ENCODE results near the gene DCC.

DCC gene

DNA sequence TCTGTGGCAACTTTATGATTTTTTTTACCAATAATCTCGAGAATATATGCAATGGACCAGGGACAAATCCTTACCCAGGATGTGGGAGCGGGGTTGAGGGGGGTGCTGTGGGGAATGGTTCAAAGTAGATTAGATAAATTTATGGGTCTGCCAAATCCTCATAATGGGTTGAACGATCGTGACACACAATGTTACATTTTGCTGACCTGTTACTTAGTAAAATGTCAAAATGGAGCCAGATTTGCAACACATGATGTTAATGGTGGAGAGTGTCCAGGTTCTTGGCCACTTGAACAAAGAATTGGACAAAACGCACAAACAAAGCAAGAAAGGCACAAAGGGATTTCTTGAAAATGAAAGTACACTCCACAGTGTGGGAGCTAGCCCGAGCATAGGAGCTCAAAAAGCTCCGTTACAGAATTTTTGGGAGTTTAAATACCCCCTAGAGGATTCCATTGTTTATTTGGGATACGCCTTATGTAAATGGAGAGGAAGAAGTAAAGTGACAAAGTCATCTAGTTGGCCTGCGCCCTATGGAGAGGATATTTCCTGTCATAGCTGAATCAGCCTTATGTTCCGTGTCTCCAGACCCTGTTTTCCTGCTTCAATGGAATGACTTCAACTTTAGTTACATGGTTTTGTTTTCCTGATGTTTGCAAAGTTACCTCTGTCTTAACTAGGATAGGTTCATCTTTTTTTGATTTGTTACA, 776.0 kb downstream of the DCC start:
- no peak for DNase-seq

DNA sequence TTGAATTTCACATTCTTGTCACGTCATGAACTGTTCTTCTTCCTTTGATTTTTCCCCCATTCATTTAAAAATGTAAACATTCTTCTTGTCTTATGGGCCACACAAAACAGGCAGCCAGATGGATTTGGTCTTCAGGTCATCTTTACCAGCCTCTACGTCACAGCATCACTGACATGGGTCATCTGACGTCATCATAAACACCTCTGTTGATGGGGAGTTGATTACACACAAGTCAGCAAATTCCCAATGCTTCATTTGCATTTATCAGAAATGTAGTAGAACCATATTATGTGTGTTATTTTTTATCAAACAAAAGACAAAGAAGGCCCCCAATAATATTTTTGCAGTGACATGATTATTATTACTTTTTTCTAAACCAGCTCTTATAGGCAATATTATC, 777.9 kb downstream of the DCC start:
- DNase-seq, result no peak

DNA sequence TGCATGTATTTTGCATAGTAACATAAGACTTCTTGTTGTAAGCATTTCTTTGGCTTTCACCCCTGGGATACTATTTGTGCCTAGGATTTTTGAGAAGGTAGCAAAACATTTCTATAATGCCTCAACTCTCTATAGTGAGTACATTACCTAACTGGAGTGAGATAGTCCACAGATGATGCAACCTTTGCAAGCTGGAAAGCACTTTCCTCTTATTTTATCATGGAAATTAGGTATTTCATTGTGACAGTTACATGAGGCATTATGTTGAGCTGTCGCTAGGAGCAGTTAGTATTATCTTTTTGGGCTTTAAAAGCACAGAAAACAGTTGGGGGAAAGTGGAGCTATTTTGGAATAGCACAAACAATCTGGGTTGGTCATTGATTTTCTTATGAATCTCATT, 786.2 kb downstream of the DCC start:
- DNase-seq, result no peak

DNA sequence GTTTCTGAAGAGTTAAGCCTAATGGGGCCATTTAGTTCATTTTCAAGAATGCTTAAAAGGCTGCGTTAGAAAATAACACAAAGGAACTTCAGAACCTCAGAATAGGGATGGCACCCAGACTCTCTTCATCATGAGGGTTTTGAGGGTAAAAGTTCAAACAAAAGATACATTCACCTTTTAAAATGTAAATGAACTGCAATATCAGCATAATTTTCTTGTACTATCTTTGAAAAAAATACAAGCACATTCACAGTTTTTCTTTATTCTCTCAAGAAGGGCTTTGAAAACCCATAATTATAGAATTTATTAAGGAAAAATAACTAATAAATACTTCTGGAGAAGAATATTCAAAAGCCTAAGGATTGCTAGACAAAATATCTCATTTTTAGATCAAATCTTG, 791.0 kb downstream of the DCC start:
- DNase-seq, result no peak

DNA sequence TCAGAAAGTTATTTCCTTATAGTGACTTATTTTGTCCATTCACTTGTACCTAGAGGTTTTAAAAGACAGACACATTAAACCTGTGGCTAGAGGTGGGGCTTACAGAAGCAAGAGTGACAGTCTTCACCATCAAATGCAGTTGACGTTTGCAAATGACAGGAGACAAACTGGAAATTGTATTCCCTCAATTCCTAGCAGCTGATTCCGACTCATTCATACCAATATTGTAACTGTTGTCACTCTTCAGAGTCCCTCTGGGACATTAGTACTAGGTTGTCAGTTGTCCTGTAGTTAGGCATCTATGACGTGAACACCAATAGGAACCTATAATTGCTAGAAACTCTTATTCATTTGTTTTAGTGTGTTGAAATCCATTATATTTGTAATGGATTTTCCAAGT, 794.7 kb downstream of the DCC start:
- no peak for DNase-seq

DNA sequence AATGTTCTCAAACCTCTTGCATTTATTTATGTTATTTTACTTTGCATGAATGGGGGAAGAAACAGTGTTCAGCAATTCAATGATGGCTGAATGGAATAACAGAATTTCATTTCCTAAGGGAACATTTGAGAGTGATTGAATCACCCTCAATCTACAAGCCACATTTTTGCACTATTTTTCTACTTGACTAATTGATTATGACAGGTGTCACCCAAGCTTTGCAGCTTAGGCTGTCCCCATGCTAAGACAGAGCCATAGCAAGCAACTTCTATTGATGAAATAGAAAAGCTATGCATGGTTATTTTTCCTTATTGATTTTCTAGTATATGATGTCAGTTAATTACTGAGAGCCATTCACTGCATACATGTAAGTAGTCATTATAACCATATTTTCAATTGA, 795.7 kb downstream of the DCC start:
- DNase-seq, result no peak

DNA sequence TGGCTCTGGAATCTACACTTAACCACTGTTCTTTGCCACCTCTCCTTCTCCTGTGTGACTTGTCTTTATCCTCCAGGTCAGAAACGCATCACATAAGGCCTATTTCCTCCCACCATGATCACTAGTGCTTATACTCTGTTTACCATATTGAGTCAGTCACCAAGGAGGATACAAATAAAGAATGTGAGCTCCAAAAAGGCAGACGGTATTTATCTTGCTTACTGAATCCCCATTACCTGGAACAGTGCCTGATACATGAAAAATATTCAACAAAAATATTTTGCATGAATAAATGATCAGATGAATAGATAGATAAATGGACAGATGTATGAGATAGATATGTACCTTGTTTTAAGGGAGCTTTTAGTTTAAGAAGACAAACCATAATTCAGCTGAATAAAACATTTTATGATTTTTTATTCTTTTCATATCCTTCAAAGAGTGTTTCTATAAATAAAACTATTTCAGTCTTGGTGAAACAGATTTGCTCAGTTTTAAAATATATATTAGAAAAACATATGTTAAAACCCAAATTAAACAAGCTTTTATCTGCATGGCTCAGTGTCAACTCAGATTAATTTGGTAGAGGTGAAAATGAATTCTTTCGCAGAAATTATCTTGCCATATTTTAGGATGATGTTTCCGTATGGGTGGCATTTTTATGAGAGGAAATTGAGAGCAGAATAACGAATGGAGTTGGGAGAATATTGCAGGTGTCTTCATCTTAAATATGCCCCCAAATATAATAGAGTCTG, 799.9 kb downstream of the DCC start:
- DNase-seq, result no peak

DNA sequence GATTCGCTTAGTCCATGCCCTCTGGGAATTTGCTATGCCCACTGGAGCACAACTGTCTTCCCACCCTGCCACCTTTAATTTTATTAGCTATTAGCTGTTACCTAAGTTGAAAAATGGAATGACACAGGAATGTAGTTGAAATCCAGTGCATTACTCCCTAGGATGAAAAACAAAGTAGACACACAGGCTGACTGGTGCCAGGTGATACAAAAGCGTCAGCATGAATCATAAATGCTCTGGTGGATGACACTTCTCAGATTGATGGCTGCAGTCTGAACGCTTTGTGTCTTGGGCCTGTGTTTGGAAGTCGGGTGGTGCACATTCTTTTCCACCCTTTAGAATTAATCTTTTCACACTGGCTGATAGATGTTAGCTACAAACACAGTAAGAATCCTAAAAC, 802.0 kb downstream of the DCC start:
- no peak for DNase-seq

DNA sequence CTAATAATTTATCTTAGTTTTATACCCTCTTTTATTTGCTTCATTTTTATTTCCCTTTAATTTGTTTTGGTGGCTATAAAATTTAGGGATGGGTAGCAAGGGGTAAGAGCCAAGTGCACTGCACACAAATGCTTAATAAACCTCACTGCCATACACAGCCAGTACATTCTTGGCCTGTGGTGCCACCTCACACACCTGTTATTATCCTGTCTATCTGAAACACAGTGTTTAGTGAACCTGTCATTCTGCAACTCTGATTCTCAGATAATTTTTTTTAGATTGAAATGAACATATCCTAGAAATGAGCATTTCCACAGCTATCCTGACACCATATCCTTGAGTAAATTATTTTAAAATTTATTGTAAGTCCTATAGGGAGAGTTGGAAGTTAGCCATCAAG, 807.5 kb downstream of the DCC start:
- no peak for DNase-seq

DNA sequence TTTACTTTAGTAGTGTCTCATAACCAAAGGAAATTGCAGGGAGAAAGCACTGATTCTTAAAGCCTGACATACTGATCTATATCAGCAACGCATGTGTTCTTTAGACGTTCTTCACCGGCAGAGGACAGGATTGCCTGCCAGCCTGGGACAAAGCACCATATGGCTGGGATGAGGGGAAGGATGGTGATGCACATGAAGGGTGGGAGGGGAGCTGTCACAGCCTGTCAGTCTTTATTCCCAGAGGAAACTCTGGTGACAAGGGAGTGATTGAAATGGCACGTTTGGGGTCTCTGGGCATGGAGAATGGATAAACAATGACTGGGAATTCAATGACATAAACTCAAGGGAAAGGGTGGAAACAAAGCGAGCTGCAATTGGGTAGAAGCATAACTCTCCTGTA, 808.1 kb downstream of the DCC start:
- no peak for DNase-seq

DNA sequence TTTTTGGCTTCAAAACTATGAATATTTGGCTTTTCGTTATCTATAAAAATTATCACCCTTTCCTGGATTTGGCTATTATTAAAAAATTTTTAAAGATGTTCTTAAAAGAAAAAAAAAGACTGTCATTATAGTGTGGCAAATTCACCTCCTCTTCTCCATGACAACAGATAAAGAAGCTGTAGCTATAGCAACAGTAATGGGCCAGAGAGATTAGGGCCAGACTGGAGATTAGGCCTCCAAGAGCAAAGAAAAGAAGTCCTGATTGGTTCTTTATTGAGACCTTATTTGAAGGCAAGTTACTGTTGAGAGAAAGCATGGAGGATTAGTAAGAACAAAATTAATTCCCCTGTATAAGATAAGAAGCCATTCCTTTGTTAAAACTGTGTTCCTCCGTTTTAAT, 812.5 kb downstream of the DCC start:
- no peak for DNase-seq

DNA sequence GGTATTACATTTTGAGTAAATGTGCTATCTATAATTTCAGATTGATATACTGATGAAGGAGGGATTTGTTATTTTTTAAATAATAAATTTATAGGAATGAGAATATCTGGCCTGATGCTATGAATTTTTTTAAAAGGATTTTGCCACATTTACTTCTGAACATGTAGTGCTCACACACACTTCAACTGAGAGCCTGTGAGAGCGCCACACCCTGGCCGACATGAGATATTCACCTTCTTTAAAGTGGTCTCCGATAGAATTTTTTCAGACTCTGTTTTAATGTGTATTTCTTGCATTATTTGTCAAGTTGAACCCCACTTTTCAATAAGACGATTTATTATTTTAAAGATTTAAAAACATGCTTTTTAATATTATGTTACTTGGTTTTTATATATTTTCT, 813.3 kb downstream of the DCC start:
- DNase-seq, result peak in 1 of 2 experiments; percentile 14

DNA sequence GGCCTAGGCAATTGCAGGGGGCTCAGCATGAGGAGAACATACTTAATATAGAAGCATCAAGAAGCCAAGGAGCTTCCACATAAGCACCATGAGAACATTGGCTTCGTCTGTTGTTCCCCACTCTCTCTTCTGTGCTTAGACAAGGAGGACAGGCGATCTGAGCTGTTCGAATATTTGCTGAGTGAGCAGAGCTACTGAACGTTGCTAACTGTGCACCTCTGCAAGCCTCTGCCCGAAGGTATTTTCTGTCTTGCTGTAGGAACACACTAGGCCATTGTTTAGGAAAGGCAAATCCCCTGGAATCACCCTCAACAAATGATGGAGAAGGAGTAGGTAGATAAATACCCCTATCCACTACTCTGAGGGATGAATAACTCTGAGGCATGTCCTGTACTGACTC, 813.8 kb downstream of the DCC start:
- no peak for DNase-seq

DNA sequence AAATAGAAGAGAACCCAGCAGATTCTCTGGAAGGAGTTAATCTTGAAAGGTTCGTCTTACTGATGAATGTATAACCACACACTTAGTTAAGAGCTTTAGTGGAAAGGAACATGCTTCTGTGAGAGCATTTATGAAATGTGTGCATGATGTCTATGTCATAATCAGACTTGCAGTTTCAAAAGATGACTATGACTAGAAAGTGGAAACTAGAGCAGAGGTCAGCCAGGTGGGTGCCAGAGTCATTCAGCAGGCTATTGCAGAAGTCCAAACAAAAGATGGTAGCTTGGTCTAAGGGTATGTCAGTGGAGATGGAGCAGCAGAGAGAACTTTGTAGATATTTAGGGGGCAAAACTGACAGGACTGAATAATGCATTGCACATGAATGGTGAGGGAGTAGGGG, 825.8 kb downstream of the DCC start:
- no peak for DNase-seq

DNA sequence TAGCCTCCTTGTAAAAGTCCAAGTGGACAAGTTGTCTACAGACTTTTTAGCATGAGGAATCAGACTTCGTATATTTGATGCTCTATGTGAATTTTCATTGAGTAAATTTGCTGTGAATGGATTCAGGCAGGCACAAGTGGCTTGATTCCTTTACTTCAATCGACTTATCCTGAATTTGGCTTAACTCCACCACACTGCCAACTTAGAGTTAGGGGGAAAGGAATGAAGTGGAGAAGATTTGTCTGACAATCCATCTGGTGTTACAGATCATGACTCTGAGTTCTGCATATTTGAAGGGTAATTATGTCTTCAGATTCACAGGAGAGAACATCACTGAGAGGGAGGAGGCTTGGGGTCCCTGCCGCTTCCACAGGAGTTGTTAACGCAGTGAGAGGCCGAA, 829.3 kb downstream of the DCC start:
- no peak for DNase-seq

DNA sequence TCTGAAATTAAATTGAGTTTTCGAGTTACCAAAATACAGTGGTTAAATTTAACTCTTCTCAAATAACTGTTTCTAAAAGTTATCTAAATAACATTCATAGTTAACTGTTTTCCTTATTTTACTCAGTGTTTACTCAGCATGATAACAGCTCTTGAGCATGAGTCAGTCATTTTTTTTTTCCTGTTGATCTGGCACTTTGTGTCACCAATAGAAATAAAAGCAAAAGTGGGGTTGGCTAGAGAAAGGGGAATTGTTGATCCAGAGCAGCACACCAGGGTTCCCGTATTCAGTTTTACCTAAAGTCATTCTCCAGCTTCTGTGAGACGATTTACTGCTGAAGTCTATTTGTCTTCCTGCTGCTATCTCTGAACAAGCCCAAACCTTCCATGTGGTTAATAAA, 851.6 kb downstream of the DCC start:
- DNase-seq, result no peak

DNA sequence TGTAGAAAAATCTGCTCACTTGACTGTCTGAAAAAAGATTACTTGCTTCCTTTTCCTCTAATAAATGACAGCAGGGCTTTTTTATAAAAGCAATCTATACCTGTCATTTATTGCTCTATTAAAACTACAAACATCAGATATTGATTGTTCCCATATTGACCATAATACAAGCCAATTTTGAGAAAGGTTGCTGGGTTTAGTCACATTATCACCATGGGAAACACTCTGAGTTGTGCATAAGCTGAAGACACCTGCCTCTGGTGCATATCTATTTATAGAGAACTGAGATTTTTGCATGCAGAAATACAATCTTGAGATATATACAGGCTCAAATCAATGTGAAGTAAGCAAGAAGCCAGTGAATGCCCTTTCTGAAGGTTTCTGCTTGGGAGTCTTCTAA, 853.9 kb downstream of the DCC start:
- no peak for DNase-seq

DNA sequence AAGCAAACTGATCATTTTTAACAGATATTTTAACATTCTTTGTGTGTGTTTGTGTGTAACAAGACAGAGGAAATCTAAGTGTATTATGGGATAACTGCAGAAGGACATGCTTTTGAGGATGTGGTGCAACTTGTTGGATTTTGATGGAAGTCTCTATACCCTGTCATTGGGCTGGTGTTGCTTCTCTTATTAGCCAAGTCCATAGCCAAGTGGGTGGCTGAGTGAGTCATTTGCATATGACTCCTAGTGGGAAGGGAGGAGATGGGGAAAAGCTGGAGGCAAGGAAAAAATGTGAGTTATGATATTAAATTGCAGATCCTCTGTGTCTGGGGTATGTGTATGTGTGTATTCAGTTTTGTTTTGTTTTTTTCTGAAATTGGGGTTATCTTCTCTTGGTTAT, 879.9 kb downstream of the DCC start:
- no peak for DNase-seq

DNA sequence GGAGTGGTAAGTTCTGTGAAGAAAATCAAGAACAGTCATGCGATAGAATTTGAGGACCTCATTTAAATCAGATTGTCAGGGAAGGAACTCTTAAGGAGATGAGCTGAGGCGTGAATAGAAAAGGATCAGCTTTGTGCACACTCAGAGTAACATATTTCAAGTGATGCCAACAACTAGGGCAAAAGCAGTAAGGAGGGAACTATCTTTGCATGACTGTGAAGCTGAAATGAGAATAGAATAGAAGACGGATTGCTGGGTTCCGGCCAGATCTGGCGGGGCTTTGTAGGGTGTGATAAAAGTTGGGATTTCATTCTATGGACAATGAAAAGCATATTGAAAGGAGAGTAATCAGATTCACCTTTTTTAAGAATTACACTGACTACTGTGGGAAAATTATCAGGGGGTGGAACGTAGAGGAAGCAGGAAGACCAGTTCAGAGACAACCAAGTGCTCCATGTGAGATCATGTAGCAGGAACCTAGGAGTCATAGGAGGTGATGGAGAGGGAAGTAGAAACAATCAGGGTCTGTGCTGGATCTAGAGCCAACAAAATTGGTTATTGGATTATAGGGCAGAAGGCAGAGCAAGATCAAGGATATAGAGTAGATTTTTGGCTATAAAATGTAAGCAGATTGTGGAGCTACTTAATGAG, 884.3 kb downstream of the DCC start:
- no peak for DNase-seq

DNA sequence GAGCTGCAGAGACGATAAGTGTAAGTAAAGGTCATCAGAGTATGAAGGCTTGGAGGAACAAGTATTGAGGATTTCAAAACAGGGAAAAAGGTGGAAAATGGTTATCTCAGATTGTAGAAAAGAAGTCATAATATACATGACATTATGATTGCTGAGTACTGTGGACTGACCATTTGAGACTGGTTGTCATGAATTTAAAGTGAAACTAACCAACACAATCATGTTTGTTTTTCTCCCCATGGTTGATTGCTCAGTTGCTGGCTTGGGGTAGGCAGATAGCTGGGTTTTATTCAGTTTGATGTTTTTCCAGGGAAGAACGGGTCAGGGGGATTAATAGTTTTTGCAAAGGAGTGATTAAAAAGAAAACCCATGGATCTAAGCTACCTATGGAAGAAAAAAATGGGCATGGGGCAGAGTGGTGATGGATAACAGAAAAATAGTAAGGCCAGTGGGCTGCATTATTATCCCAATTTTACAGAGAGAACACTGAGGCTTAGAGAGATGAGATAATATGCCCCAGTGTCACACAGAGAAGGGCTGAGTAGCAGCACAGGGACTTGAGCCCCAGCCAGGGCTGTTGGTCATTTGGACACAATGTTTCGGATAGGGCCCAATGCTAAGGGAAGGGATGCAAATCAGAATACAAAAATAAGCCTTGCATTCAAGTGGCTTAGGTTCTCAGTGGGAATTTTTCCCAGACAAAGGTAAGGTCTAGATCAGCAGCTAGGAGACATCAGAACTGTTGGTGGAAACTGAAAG, 885.7 kb downstream of the DCC start:
- DNase-seq, result no peak

DNA sequence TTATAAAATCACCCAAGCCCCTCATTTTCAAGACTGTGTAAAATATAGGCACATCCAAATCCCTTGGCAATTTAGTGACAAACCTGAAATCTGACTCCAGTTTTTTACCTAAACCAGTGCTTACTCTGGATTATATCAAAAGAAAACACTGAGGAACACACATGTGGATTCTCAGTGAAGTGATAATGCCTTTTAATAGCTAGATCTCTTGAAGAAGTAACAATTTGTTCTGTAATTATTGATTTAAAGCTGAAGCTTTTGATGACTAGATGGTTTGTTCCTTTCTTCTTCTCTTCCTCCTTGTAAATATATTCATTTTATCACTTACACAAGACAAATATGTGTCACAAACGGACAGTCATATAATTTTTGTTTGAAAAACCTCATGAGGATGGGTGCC, 894.6 kb downstream of the DCC start:
- no peak for DNase-seq

DNA sequence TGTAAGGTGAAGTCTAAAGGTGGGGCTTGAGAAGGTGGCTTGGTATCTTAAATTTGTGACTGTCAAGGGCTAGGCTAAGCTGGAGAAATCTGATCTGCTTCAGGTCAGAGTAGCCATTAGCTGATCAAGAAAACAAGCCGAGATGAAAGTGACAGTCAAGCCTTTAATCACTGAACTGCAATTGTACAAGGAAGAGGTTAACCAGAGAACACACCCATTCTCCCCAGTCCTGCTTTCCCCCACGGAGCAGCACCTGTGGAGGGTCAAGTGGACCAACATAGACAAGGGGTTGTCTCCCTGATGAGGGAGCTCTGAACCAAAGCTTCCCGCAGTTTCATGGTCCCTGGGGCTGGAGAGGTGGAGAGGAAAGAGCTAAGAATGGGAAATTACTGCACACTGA, 901.2 kb downstream of the DCC start:
- no peak for DNase-seq

DNA sequence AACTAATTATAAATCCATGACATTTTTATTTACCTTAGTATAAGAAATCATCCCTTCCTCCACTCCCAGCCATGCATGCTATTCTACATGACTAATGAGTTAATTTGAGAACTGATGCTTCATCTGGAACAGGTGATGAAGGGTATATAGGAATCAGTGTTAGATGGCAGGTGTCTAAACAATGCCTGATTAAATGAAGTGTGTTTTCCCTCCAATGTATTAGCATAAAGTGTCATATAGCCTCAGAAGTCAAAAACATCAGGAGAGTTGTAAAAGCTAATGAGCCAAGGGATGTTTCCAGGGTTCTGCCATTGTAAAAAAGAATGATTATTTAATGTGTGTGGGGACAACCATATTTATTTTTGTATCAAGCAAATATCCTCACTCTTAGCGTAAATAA, 913.8 kb downstream of the DCC start:
- no peak for DNase-seq

DNA sequence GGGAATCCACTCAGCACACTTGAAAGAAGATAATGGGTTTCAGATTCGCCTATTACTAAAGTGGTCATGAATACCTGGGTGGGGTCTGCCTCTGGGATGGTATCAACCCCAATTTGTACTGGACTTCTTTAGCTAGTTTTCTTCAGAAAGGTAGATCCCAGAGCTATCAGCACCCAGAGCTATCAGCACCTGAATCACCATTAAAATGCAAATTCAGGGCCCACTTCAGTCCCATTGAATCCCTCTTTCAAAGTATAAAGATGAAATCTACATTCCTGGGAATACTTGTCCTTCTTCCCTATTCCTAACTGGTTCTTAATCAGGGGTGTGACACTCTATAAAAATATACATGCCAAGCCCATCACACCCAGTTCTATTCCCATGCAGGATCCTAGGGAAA, 914.3 kb downstream of the DCC start:
- no peak for DNase-seq

Data from activated T-cell treated with anti-CD3 and anti-CD28 coated beads, Interleukin-2, amount 50 U/mL, for 48 hours (primary cell).